IPS DF 6.9 (cell line): ENCODE measurements around the gene GPR107.
A peak's percentile ranks its signal among the peaks of the same experiment; 100 is the strongest.
"Not testable (repeated sequence)": the region's sequence is repeated elsewhere in the genome, so short reads cannot be mapped to it uniquely, and the experiment has no call there.

Experiments
- DNase-seq: peaks from one replicate; pipeline ENCODE4 v3.0.0-alpha.2; 2013; ENCODE audit warnings: low read depth, low spot score
- H3K27ac ChIP-seq: one replicate; pipeline ENCODE4 v1.5.1; 2013; ENCODE audit warnings: low read length, control low read depth
- H3K27me3 ChIP-seq: 2 replicates; pipeline ENCODE4 v1.6.1; 2013; ENCODE audit warnings: mild to moderate bottlenecking, low read length; ENCODE audit not compliant: control insufficient read depth, insufficient read depth
- H3K36me3 ChIP-seq: 2 replicates; pipeline ENCODE4 v1.6.1; 2013; ENCODE audit warnings: low read length; ENCODE audit not compliant: control insufficient read depth, insufficient read depth
- H3K4me1 ChIP-seq: 2 replicates; pipeline ENCODE4 v1.6.1; 2013; ENCODE audit warnings: low read length; ENCODE audit not compliant: control insufficient read depth, insufficient read depth
- H3K4me3 ChIP-seq: 2 replicates; pipeline ENCODE4 v1.5.1; 2013; ENCODE audit warnings: mild to moderate bottlenecking, low read length
- H3K9me3 ChIP-seq: 2 replicates; pipeline ENCODE4 v1.6.1; 2013; ENCODE audit warnings: low read length, inconsistent platforms; ENCODE audit not compliant: control insufficient read depth, insufficient read depth
- WGBS: extraction: QIAGEN DNeasy Blood & Tissue Kit; methylation state at CpG from one replicate; pipeline ENCODE4 v1.1.7; 2013; ENCODE audit warnings: mixed read lengths, missing lambda C conversion rate; ENCODE audit not compliant: insufficient read length, insufficient coverage; 5-methylcytosine and 5-hydroxymethylcytosine counted together

GPR107 gene

GRCh38 chr9:130053504-130054324, at the start of gene GPR107:
GPR107 (plus strand) TSS chr9:130053906; CDS start chr9:130053933, 27 bp downstream.
- H3K9me3 ChIP-seq: no peaks in the 10 kb centered on the region
- no peaks in the 10 kb centered on the region for H3K36me3 ChIP-seq
- no peak for DNase-seq
- WGBS: no CpG with 5 or more reads among the region's 64 CpGs
- peak within 1 kb of the TSS; percentile 89 for H3K4me3 ChIP-seq
- H3K27ac ChIP-seq: no peak within 1 kb of the TSS
- no peaks in the 10 kb centered on the region for H3K4me1 ChIP-seq
- H3K27me3 ChIP-seq: no peaks in the 10 kb centered on the region

- H3K27ac ChIP-seq: no peak overlapping the region
- no peaks in the 10 kb centered on the region for H3K27me3 ChIP-seq
- H3K4me1 ChIP-seq: no peaks in the 10 kb centered on the region
- WGBS: no CpG with 5 or more reads among the region's 8 CpGs
- no peaks in the 10 kb centered on the region for H3K36me3 ChIP-seq
- no peak for DNase-seq
- H3K4me3 ChIP-seq: no peak overlapping the region
- no peaks in the 10 kb centered on the region for H3K9me3 ChIP-seq
Measured at GRCh38 chr9:130003943-130004552, 49.7 kb upstream of the GPR107 start.

- no CpG with 5 or more reads among the region's 6 CpGs for WGBS
Measured at GRCh38 chr9:130006952-130007351, 46.8 kb upstream of the GPR107 start.

GRCh38 chr9:130008538-130008937, 45.2 kb upstream of the GPR107 start:
- H3K27me3 ChIP-seq: no peaks in the 10 kb centered on the region
- no peak for DNase-seq
- no peaks in the 10 kb centered on the region for H3K9me3 ChIP-seq
- H3K27ac ChIP-seq: no peak overlapping the region
- H3K4me3 ChIP-seq: no peak overlapping the region
- H3K4me1 ChIP-seq: no peaks in the 10 kb centered on the region
- no peaks in the 10 kb centered on the region for H3K36me3 ChIP-seq
- WGBS: no CpG with 5 or more reads among the region's 5 CpGs

More at GRCh38 chr9:130006952-130007351, 46.8 kb upstream of the GPR107 start:
- DNase-seq, H3K27ac ChIP-seq, H3K4me3 ChIP-seq, H3K36me3 ChIP-seq, H3K9me3 ChIP-seq, H3K27me3 ChIP-seq, H3K4me1 ChIP-seq: not testable (repeated sequence)

- not testable (repeated sequence) for H3K27me3 ChIP-seq, H3K27ac ChIP-seq, DNase-seq, H3K36me3 ChIP-seq, H3K9me3 ChIP-seq, H3K4me3 ChIP-seq, H3K4me1 ChIP-seq
- WGBS: no CpG with 5 or more reads among the region's 10 CpGs
Measured at GRCh38 chr9:130009546-130009945, 44.2 kb upstream of the GPR107 start.

GRCh38 chr9:130010151-130010988, 43.3 kb upstream of the GPR107 start:
- no CpG with 5 or more reads among the region's 5 CpGs for WGBS
- H3K4me1 ChIP-seq: no peaks in the 10 kb centered on the region
- H3K27ac ChIP-seq: no peak overlapping the region

GRCh38 chr9:130013326-130013725, 40.4 kb upstream of the GPR107 start:
- no peak for DNase-seq
- WGBS: no CpG with 5 or more reads among the region's 2 CpGs
- H3K27ac ChIP-seq: no peak overlapping the region
- no peaks in the 10 kb centered on the region for H3K36me3 ChIP-seq
- no peaks in the 10 kb centered on the region for H3K27me3 ChIP-seq
- H3K9me3 ChIP-seq: no peaks in the 10 kb centered on the region
- H3K4me1 ChIP-seq: no peaks in the 10 kb centered on the region
- H3K4me3 ChIP-seq: no peak overlapping the region

More at GRCh38 chr9:130010151-130010988, 43.3 kb upstream of the GPR107 start:
- DNase-seq: no peak
- H3K27me3 ChIP-seq: no peaks in the 10 kb centered on the region
- no peaks in the 10 kb centered on the region for H3K9me3 ChIP-seq
- H3K36me3 ChIP-seq: no peaks in the 10 kb centered on the region
- H3K4me3 ChIP-seq: no peak overlapping the region

- no peak for DNase-seq
- H3K4me1 ChIP-seq: no peaks in the 10 kb centered on the region
Measured at GRCh38 chr9:130015353-130016019, 38.2 kb upstream of the GPR107 start.

GRCh38 chr9:130017076-130017475, 36.6 kb upstream of the GPR107 start:
- Histone ChIP-seq H3K9me3 (no peaks in the 10 kb centered on the region), H3K27ac (no peak overlapping the region), H3K27me3 (no peaks in the 10 kb centered on the region), H3K4me1 (no peaks in the 10 kb centered on the region), H3K36me3 (no peaks in the 10 kb centered on the region), H3K4me3 (no peak overlapping the region)
- no CpG with 5 or more reads among the region's 2 CpGs for WGBS
- DNase-seq: no peak

More at GRCh38 chr9:130015353-130016019, 38.2 kb upstream of the GPR107 start:
- H3K27me3 ChIP-seq: no peaks in the 10 kb centered on the region
- no peak overlapping the region for H3K27ac ChIP-seq
- no CpG with 5 or more reads among the region's 5 CpGs for WGBS
- H3K9me3 ChIP-seq: no peaks in the 10 kb centered on the region
- H3K4me3 ChIP-seq: no peak overlapping the region
- H3K36me3 ChIP-seq: no peaks in the 10 kb centered on the region

GRCh38 chr9:130017510-130017909, 36.2 kb upstream of the GPR107 start:
- H3K9me3 ChIP-seq, H3K27ac ChIP-seq, H3K36me3 ChIP-seq, H3K27me3 ChIP-seq, H3K4me1 ChIP-seq, DNase-seq, H3K4me3 ChIP-seq: not testable (repeated sequence)
- WGBS: no CpG with 5 or more reads among the region's 8 CpGs
